Hematopoietic multipotent progenitor cell treated with erythropoietin and hydrocortisone succinate and interleukin-3 and kit ligand, for 4 days (in vitro differentiated cells): ENCODE results near the gene MYBPHL.

ENCODE experiments used
- DNase-seq: peaks from one replicate; pipeline ENCODE4 v3.0.0-alpha.2; 2015

MYBPHL gene

DNA sequence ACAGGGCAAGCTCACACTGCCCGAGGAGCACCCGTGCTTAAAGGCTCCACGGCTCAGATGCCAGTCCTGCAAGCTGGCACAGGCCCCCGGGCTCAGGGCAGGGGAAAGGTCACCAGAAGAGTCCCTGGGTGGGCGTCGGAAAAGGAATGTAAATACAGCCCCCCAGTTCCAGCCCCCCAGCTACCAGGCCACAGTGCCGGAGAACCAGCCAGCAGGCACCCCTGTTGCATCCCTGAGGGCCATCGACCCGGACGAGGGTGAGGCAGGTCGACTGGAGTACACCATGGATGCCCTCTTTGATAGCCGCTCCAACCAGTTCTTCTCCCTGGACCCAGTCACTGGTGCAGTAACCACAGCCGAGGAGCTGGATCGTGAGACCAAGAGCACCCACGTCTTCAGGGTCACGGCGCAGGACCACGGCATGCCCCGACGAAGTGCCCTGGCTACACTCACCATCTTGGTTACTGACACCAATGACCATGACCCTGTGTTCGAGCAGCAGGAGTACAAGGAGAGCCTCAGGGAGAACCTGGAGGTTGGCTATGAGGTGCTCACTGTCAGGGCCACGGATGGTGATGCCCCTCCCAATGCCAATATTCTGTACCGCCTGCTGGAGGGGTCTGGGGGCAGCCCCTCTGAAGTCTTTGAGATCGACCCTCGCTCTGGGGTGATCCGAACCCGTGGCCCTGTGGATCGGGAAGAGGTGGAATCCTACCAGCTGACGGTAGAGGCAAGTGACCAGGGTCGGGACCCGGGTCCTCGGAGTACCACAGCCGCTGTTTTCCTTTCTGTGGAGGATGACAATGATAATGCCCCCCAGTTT lies 56.1 kb downstream of the MYBPHL start:
- DNase-seq, result no peak

GRCh38 chr1:109249654-109250401 lies 57.0 kb downstream of the MYBPHL start:
- DNase-seq, result no peak

DNA sequence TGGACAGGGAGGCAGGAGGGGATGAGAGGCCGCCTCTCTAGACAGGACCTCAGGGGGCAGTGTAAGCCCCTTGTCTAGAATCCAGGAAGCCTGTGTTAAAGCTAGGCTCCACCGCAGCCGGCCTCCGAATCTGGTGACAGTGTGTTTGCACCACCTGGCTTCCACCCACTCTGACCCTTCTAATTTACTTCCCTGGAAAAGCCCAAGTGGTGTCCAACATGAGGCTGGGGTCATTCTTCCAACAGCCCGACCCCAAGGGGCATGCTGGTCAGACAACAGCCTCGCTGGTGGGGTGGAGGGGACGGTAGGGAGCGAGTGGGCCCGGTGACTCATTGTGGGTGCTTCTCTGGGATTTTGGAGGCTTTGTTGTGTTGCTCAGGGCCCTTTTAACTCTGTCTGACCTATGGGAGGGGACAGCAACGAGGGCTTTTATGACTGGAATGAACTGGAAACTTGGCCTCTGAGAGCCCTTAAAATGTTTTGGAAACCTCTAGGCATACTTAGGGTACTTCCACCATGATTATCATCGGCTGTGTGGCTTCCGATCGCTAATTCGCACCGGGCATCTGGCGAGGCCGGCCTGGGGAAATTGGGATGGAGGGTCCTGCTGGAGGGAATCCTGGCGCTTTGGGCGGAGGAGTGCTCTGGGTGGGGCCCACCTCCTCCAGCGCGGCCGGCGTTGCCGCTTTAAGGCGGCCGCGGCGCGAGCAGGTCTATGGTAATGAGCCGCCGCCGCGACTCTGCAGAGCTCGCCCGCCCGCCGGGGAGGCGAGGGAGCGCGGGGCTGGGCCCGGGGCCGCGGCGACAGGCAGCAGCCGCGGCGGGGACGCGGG lies 57.8 kb downstream of the MYBPHL start, which contains the start of gene CELSR2:
TSS of gene CELSR2 (plus strand) at position 743 of the 833 bp plus-strand sequence. CDS start 541 bp downstream, outside the sequence.
- DNase-seq, result peak; percentile 84

DNA sequence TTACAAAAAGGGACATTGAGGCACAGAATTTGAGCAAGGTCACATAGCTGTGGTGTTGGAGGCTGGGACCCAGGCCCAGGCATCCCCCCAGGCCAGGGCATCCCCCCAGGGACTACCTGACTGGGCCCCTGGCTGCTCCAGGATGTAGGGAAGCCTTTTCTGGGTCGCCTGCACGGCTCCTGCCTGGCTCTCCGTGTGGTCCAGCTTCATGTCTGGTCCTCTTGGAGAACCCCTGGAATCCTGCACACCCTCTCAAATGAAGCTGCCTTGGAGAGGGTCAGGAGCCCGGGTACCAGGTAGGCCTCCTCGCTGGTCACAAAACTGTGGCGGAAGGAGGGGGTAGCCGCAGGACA lies 58.4 kb downstream of the MYBPHL start:
- no peak for DNase-seq

DNA sequence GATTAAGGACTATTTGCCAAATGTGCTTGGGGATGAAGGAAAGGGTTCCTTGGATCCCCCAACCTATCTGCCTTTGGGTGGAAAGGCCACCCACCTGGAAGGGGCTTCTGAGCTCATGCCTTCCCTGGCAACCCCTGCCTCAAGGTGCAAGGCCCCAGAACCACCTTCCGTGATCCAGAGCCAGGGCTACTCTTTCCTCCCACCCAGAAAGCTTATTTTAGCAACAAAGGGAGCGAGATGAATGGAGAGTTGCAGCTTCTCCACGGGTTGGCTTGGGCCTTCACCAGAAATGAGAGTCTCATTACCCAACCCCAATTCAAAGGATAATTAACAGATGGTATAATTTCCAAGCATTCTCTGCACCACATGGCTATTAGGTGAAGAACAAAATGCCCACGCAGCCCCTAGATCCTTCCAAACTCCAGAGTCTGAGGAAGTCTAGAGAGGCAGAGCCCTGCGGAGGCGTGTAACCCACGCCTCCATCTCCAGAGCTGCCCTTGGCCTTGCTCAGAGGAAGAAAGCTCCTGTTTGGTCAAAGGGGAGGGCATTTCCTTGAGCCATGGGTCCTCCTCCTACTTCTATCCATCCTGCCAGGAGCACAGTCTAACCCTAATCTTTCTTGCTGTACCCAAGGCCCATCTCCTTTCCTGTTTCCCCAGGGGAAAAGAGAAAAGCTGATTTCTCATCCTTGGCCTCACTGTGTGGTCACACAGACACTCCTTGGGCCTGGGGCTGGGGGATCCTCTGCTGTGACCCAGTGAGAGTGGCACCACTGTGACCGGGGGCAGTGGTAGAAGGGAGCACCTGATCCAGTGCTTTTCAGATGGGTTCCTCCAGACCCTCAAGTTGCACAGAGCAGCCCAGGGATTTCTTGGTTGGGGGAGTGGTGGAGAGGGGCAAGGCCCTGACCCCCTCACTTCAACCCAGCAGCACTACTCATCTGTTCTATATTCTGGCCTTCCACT lies 59.1 kb downstream of the MYBPHL start:
- no peak for DNase-seq

GRCh38 chr1:109246141-109246551 lies 60.7 kb downstream of the MYBPHL start:
- DNase-seq, result no peak

DNA sequence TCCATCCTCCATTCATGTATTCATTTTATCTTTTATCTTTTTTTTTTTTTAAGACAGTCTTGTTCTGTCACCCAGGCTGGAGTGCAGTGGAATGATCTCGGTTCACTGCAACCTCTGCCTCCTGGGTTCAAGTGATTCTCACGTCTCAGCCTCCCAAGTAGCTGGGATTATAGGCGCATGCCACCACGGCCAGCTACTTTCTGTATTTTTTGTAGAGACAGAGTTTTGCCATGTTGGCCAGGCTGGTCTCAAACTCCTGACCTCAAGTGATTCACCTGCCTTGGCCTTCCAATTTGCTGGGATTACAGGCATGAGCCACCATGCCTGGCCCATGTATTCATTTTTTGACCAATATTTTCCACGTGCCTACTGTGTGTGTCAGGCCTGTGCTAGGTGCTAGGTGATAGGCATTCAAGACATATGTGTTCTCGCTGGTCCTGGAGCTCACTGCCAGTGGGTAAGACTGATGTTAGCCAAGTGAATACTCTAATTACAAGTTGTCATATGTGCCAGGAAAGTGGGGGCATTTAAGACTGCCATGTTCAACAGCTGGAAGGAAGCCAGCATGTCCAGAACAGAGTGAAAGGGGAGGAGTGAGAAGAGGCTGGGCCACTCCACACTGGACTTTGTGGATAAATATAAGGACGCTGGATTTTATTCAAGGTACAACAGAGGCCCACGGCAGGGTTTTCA lies 62.8 kb downstream of the MYBPHL start:
- DNase-seq, result no peak

GRCh38 chr1:109243221-109243620 lies 63.6 kb downstream of the MYBPHL start:
- no peak for DNase-seq

DNA sequence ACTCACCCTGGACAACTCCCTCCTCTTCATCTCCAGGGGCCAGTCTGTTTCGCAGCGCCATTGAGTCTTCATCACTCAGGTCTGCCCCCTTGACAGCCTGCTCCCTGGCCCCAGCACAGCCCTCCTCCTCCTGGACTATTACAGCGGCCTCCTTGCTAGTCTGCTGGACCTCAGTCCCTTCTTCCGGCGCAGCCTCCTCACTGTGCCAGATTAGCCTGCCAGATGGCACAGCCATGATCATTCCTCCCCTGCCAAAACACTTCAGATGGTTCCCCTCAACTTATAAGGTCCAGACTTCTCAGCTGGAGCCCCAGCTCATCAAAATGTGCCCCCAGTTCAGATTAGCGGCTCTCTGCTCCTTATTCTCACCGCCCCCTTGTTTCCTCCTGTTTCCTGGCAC lies 64.4 kb downstream of the MYBPHL start:
- DNase-seq, result no peak
